ENCODE data around the gene CCDC88B.
"Not testable (repeated sequence)": the region's sequence is repeated elsewhere in the genome, so short reads cannot be mapped to it uniquely, and the experiment has no call there.

CCDC88B gene

DNA sequence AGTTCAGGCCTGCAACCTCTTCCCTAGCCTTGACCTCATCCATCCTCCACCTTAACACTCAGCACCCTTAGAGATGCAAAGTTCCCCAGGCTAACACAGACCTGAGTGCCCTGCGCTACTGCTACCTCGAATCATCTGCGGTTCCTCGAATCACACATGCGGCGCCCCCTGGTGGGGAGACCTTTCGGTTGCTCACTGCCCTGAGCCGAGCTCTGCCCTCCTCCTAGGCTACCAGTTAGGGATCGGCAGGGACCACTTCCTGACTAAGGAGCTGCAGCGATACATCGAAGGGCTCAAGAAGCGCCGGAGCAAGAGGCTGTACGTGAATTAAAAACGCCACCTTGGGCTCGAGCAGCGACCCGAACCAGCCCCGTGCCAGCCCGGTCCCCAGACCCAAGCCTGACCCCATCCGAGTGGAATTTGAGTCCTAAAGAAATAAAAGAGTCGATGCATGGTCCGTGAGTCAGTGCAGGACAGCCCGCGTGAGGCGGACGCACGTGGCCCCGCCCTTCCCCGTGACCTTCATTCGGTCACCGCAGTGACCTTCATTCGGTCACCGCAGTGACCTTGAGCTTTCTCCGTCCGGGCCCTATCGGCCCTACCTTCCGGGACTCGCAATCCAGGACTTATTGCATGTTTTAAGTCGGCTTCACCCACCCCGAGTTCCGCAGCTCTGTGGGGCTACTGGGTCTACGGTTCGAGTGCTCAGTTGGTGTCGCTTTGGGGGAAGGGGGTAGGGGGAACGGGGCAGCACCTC lies 35.5 kb upstream of the CCDC88B start:
- DNase-seq, result peak; percentile 98 to 99

DNA sequence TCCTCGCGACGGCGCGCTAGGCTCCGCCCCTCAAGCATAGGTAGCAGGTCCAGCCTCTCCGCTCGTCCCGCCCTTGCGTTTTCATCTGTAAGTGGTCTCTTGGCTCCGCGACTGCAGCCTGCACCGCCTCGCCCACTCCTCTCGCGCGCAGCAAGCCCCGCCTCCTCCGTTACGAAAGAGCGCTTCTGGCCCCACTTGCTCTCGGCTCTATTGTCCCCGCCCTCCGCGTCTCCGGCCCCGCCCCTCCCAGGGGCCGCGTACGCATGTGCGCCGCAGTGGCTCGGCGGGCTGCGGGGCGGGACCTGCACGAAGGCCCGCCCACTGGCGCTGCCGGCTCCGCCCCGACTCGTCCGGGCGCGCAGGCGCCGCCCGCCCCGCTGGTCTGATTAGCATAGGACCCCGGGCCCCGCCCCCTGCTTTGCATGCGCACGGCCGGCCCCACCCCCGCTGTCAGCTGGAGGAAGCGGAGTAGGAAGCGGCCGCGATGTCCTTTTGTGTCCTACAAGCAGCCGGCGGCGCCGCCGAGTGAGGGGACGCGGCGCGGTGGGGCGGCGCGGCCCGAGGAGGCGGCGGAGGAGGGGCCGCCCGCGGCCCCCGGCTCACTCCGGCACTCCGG lies 34.8 kb upstream of the CCDC88B start, which contains the start of gene ESRRA:
ESRRA (plus strand) TSS at position 450 of the 616 bp plus-strand sequence. CDS start 1,656 bp downstream, outside the sequence.
- peak; percentile 100 for DNase-seq

DNA sequence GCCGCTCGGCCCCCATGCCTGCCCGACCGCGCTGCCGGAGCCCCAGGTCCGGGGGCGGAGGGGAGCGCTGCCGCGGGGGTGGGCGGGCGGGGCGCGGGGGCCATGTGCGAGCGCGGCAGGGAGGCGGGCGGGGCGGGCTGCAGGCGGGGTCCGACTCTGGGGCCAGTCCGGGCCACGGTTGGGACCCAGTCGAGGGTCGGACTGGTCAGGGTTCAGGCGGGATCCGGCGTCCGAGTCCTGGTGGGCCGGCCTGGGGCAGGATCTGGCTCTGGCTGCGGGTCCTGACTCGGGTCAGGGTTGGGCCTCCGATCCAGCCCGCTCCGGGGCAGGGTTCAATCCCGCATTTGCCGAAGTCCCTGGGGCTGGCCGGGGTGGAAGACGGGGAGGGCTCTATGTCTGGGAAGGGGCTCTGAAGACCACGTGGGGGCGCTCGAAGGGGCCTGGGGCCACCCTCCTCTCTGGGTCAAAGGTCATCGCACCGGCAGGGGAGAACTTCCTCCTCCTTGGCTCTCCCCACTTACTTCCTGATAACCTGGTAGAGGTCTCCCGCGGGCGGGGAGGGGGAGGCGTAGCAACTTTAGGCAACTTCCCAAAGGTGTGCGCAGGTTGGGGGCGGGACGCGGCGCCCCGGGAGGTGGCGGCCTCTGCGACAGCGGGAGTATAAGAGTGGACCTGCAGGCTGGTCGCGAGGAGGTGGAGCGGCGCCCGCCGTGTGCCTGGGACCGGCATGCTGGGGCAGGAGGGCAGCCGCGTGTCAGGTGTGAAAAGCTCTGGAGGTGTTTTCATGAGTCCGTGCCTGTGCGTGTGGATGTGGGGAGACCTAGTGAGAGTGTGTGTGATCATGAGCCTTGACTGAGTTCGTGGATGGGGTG lies 34.1 kb upstream of the CCDC88B start:
- DNase-seq, result peak; percentile 77 to 84

DNA sequence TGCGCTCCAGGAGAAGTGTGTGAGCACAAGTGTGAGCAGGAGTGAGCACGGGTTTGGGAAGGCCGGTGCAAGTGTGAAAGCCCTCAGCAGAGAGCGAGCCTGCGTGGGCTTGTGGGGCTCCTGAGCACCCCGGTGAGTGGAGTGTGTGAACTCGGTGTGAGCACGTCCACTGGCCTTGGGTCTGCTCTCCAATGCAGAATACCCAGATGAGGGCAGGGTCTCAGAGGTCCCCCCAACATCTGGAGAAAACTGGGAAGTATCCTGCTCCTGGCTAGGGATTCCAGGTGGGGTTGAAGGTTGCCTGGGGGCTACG lies 33.5 kb upstream of the CCDC88B start:
- no peak for DNase-seq

DNA sequence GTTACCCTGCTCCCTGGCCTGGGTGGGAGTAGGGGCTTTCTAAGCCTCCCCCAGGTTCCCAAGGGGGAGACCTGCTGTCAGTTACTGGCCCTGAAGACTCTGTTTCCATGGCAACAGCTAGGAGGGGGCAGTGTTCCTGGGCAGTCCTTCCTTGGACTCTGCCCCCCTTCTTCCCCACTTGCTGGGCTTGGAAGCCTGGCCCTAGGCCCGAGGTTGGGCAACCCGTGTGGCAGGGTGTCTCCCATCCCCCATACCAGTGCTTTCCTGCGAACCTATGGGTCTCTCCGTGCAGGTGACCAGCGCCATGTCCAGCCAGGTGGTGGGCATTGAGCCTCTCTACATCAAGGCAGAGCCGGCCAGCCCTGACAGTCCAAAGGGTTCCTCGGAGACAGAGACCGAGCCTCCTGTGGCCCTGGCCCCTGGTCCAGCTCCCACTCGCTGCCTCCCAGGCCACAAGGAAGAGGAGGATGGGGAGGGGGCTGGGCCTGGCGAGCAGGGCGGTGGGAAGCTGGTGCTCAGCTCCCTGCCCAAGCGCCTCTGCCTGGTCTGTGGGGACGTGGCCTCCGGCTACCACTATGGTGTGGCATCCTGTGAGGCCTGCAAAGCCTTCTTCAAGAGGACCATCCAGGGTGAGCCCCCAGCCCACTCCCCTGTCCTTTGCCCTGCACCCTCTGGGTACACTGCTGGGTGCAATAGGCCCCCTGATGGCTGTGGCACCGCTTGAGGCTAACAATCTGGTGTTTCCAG lies 33.0 kb upstream of the CCDC88B start:
- no peak for DNase-seq

DNA sequence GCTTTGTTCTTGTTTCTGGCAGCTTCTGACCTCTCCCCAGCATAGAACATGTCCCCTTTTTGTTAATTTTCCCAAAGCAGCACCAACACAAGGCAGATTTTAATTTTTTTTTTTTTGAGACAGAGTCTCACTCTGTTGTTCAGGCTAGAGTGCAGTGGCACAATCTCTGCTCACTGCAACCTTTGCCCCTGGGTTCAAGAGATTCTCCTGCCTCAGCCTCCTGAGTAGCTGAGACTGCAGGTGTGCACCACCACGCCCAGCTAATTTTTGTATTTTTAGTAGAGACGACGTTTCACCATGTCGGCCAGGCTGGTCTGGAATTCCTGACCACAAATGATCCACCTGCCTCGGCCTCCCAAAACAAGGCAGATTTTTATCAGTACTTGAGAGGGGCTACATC lies 32.2 kb upstream of the CCDC88B start:
- not testable (repeated sequence) for DNase-seq

DNA sequence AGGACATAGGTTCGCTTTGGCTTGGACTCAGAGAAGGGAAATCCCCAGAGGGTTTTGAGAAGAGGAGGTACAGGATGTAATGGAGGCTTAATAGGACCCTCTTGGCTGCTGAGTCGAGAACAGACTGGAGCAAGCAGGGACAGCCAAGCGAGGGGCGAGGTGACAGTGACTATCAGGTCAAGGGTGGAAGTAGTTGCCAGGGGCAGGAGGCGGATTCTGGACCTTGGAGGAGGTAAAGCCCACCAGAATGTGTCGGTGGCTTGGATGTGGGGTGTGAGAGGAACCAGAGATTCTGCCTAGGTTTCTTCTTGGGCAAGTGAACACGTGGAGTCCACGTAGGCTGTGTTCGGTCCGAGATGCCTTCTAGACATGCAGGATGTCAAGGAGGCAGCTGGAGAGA lies 27.1 kb upstream of the CCDC88B start:
- no peak for DNase-seq

DNA sequence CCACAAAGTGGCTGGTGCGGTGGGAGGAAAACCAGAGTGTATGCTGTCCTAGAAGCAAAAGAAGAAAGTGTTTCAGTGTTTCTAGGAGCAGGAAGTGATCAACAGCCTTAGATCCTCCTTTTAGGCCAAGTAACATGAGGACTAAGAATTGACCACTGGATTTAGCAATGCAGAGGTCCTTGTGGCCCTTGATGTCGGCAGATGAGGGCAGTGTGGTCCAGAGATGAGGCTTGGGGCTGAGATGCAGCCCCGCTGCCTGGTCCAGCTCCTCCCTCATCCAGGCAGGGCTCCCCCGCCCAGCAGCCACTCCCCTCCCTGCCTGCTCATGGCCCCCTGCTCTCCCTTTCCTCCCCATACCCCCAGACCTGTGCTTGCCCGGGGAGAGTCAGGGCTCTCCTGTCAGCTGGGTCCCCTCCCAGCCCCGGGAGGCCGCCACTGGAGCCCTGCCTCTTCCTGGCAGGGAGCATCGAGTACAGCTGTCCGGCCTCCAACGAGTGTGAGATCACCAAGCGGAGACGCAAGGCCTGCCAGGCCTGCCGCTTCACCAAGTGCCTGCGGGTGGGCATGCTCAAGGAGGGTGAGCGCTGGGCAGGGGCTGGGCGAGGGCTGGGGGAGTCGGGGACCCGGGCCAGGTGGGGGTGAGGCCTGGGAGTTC lies 26.4 kb upstream of the CCDC88B start:
- no peak for DNase-seq

DNA sequence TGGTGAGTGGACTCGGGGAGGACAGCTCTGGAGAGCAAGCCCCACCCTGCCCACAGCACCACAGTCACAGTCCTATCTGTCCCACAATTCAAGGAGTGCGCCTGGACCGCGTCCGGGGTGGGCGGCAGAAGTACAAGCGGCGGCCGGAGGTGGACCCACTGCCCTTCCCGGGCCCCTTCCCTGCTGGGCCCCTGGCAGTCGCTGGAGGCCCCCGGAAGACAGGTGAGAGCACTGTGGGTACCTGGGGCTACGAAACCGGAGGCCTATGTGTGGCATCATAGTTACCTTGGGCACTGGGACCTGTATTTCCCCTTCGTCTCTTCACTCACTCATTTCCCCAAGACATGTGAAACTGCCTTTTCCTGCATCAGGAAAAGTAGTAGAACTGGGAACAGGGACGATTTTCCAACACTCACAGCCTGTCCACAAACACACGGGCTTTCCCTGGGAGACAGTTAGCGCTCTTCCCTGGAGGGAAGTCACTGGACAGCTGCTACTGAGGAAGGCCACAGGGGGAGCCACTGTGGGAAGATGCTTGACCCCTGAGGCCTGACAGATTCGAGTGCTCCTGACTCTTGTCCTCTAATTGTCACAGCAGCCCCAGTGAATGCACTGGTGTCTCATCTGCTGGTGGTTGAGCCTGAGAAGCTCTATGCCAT lies 25.7 kb upstream of the CCDC88B start:
- DNase-seq, result no peak

DNA sequence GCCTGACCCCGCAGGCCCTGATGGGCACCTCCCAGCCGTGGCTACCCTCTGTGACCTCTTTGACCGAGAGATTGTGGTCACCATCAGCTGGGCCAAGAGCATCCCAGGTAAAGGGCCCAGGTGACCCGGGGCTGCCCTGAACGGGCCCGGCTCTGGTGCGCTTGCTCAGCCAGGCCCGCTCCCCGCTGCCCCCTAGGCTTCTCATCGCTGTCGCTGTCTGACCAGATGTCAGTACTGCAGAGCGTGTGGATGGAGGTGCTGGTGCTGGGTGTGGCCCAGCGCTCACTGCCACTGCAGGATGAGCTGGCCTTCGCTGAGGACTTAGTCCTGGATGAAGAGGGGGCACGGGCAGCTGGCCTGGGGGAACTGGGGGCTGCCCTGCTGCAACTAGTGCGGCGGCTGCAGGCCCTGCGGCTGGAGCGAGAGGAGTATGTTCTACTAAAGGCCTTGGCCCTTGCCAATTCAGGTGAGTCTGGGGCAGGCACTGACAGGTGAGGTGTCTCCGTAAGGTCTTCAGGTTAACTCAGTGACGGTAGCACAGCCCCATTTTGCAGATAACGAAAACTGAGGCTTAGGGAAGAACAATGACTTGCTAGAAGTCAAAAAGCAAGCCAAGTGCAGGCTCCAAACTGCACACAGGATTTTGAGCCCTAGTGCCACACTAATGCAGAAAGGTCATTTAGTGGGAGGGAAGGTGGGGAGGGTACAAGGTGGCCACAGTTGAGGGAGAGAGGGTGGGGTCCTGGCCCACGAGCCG lies 25.0 kb upstream of the CCDC88B start:
- no peak for DNase-seq

DNA sequence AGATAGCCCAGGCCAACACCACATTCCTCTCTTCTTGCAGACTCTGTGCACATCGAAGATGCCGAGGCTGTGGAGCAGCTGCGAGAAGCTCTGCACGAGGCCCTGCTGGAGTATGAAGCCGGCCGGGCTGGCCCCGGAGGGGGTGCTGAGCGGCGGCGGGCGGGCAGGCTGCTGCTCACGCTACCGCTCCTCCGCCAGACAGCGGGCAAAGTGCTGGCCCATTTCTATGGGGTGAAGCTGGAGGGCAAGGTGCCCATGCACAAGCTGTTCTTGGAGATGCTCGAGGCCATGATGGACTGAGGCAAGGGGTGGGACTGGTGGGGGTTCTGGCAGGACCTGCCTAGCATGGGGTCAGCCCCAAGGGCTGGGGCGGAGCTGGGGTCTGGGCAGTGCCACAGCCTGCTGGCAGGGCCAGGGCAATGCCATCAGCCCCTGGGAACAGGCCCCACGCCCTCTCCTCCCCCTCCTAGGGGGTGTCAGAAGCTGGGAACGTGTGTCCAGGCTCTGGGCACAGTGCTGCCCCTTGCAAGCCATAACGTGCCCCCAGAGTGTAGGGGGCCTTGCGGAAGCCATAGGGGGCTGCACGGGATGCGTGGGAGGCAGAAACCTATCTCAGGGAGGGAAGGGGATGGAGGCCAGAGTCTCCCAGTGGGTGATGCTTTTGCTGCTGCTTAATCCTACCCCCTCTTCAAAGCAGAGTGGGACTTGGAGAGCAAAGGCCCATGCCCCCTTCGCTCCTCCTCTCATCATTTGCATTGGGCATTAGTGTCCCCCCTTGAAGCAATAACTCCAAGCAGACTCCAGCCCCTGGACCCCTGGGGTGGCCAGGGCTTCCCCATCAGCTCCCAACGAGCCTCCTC lies 24.1 kb upstream of the CCDC88B start:
- not testable (repeated sequence) for DNase-seq

DNA sequence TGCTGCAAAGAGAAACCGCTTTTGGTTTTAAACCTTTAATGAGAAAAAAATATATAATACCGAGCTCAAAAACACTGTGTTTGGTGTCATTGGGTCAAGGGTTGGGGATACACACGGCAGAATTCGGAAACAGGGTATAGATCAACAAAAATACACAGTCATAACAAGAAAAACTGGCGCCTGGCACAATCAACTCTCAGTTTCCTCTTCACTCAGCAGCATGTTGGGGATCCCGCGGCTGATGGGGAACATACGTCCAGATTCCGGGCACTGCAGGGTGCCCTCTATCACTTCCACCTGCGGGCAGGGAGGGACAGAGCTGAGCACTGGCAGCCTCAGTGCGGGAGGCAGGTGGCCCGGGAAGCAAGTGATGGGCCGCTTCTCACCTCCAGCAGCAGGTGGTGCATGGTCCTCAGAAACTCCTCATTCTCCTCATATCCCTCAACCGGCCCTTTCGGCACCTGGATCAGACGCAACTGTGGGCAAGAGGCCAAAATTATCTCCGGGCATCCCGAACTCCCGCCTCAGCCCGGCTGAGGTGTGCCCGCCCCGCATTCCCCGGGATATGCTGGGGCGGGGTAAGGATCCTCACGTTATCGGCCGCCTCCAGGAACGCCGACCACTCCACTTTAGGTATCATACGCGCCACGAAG lies 23.2 kb upstream of the CCDC88B start:
- peak; percentile 40 to 41 for DNase-seq

DNA sequence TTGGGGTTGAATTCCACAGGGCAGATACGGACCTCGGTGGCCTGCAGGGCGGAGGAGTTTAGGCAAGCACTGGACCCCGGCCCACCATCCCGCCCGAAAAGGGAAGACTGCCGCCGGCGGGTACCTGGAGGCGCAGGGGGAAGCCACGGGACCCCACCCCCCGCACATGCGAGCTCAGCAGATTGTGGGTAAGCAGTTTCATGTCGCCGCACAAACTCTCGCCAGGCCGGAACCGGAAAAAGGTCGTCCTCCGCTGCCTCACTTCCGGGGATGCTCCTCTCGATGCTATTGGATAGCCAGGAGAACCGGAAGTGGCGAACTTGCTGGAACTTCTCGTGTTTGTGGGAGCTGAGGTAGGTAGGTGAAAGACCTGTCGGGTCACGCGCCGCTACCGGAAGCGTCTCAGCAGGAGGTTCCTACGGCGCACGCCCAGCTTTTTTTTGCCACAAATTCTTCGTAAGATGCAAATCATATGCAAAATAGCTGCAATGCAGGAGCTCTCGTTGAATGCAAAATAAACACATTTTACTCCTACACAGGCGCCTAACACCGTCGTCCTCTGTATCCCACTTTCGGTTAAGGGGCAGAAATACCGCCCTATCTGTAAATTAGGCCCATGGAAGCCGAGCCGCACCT lies 22.6 kb upstream of the CCDC88B start, which contains the start of gene TRMT112:
TRMT112 (minus strand) TSS at position 235 of the 636 bp plus-strand sequence; CDS start at position 202, 33 bp downstream.
- peak; percentile 96 to 97 for DNase-seq

DNA sequence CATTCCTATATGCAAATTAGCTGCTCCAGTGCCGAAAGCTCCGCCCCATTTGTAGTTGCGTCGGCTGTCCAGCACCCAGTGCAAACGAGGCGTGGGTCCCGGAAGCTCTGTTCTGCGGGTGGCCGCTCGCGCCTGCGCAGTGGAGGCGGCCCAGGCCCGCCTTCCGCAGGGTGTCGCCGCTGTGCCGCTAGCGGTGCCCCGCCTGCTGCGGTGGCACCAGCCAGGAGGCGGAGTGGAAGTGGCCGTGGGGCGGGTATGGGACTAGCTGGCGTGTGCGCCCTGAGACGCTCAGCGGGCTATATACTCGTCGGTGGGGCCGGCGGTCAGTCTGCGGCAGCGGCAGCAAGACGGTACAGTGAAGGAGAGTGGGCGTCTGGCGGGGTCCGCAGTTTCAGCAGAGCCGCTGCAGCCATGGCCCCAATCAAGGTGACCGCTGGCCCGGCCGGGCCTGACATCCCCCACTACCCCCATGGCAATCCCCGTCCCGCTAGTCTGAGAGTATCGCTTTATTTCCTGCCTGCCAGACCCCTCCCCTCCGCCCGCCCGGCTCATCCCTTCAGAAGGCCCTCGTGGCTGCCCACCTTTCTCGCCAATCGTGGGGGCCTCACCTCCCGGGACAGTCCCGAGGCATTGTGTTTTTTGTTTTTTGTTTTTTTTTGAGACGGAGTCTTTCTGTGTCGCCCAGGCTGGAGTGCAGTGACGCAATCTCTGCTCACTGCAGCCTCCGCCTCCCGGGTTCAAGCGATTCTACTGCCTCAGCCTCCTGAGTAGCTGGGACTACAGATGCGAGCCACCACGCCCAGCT lies 21.8 kb upstream of the CCDC88B start, which contains the start of gene PRDX5:
PRDX5 (plus strand) TSS at position 161 of the 805 bp plus-strand sequence; CDS start at position 256, 95 bp downstream.
- peak; percentile 92 to 95 for DNase-seq

DNA sequence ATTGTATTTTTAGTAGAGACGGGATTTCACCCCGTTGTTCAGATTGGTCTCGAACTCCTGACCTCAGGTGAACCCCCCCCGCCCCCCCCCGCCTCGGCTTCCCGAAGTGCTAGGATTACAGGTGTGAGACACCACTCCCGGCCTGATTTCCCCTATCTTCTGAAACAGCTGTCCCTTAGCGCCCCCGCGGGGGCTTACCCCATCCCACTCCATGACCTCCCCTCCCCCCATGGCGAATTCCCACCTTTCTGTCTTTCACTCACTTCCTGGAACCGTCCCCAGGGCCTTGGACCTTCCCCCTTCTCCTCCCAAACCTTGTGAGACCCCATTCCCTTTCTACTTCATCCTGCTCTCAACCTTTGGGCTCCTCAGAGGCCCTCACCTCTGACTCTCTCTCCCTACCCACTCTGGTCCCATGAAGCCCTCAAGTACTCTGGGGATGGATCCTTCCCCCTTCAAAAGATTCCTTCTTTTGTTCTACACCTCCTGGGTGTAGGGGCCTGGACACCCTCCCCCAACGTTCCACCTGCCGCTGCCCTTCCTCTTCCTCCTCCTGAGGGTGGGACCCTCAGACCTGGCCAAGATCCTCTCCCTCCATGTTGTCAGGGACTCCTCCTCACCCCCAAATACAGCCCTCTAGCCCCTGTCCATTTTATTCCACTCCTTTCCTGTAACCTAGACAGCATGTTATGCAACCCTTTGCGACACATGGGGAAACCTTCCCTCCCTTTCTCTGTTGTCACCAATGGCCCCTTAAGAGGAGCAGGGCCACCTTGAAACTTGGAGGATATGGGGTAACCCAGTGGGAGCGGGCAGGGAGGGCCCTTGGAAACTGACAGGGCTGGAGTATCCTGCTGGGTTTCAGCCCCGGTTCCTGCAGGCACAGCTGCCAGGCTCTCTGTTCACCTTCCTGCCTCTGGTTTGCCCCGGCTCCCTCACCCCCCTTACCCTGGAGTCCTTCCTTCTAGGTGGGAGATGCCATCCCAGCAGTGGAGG lies 20.9 kb upstream of the CCDC88B start:
- DNase-seq, result no peak

DNA sequence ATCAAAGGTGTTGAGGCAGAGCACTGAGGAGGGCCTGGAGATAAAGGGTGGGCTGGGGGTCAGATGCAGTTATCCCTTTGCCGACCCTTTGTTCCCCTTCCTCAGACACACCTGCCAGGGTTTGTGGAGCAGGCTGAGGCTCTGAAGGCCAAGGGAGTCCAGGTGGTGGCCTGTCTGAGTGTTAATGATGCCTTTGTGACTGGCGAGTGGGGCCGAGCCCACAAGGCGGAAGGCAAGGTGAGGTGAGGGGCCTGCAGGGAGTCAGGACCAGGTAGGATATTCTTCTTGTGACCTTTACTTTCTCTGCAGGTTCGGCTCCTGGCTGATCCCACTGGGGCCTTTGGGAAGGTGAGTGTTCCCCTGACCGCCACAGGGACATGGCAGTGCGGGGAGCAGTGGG lies 19.4 kb upstream of the CCDC88B start:
- no peak for DNase-seq

Measured in activated CD4-positive, alpha-beta T cell treated with anti-CD3 and anti-CD28 coated beads, Interleukin-2, amount 50 U/mL, for 48 hours (primary cell).